Measurements from ENCODE around the gene TRPM3. TPM values are rescaled to one million over a fixed set of nuclear protein-coding genes. Genes with fewer than 3 reads are reported as not detected.

TRPM3 gene
- total RNA-seq, 2 experiments from 2014 or later: not detected

DNA sequence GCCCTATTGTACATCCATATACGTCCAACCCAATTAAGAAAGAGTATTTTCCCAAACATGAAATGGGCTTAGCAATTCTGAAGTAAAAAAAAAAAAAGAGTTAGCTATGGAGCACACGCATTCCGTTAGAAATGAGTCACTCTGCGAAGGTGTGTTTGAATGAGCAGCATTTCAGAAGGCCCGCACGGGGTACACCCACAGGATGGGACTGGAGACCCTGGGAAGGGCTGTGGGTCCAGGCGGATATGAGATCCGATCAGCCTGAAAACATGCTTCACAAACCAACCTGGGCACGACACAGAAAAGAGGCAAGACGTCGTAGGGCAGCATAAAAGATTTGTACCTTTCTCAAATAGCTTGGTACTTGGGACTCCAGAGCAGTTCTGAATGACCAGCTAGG is 533.0 kb downstream of the TRPM3 start:
- TF ChIP-seq, protein P1, sequence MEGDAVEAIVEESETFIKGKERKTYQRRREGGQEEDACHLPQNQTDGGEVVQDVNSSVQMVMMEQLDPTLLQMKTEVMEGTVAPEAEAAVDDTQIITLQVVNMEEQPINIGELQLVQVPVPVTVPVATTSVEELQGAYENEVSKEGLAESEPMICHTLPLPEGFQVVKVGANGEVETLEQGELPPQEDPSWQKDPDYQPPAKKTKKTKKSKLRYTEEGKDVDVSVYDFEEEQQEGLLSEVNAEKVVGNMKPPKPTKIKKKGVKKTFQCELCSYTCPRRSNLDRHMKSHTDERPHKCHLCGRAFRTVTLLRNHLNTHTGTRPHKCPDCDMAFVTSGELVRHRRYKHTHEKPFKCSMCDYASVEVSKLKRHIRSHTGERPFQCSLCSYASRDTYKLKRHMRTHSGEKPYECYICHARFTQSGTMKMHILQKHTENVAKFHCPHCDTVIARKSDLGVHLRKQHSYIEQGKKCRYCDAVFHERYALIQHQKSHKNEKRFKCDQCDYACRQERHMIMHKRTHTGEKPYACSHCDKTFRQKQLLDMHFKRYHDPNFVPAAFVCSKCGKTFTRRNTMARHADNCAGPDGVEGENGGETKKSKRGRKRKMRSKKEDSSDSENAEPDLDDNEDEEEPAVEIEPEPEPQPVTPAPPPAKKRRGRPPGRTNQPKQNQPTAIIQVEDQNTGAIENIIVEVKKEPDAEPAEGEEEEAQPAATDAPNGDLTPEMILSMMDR (IDR thresholded peaks at IDR 0.05): no peak
- no peaks in the 10 kb centered on the region for H3K27me3 Mint-ChIP-seq
- DNase-seq: no peak
- no peaks in the 10 kb centered on the region for H3K4me1 ChIP-seq (ENCODE audit: insufficient read depth, low read length)
- no peak overlapping the region for H3K27ac Mint-ChIP-seq
- no peaks in the 10 kb centered on the region for H3K27me3 ChIP-seq (ENCODE audit: control insufficient read depth in 1 of 2, insufficient read depth in 2 of 2, low read length in 2 of 2)
- CTCF ChIA-PET: no interaction called here
- intact Hi-C loops (cut with DNase I, micrococcal nuclease): no loop called here
- H3K9me3 Mint-ChIP-seq: no peaks in the 10 kb centered on the region
- H3K27ac ChIP-seq (ENCODE audit: low read depth in 1 of 2, low read length in 2 of 2): no peak overlapping the region
- H3K9me3 ChIP-seq (ENCODE audit: control insufficient read depth in 1 of 2, insufficient read depth in 1 of 2, low read length in 2 of 2): no peaks in the 10 kb centered on the region
- no peaks in the 10 kb centered on the region for H3K36me3 Mint-ChIP-seq (ENCODE audit: low read depth)
- no peaks in the 10 kb centered on the region for H3K4me1 Mint-ChIP-seq (ENCODE audit: low read depth)
- no peak overlapping the region for H3K4me3 Mint-ChIP-seq
- POLR2A ChIA-PET: no interaction called here
- H3K36me3 ChIP-seq (ENCODE audit: insufficient read depth, low read length): no peaks in the 10 kb centered on the region
- ATAC-seq (ENCODE audit: poor library complexity): no peak
- H3K4me3 ChIP-seq (ENCODE audit: low read length): no peak overlapping the region

DNA sequence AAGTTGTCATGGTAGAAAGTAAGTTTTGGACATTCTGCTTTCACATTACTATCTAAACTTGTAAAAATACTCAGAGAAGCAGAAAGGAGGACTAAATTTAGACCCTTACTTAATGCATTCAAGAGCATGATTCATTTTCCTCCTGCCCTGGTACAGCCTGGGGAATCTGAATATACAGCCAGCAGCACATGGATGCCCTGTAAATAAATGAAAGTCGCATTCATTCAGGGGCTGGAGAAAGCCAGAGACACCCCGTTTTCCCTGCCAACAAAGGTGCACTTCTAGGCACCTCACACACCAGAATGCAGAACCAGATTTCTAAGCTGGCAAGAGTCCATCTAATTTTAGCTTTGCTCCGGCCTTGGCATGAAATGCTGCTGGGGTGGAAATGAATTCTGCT is 534.2 kb downstream of the TRPM3 start:
- Histone ChIP-seq H3K4me3 (ENCODE audit: low read length) (no peak overlapping the region), H3K27ac (ENCODE audit: low read depth in 1 of 2, low read length in 2 of 2) (no peak overlapping the region), H3K4me1 (ENCODE audit: insufficient read depth, low read length) (no peaks in the 10 kb centered on the region), H3K27me3 (ENCODE audit: control insufficient read depth in 1 of 2, insufficient read depth in 2 of 2, low read length in 2 of 2) (no peaks in the 10 kb centered on the region), H3K36me3 (ENCODE audit: insufficient read depth, low read length) (no peaks in the 10 kb centered on the region), H3K9me3 (ENCODE audit: control insufficient read depth in 1 of 2, insufficient read depth in 1 of 2, low read length in 2 of 2) (no peaks in the 10 kb centered on the region)
- no peaks in the 10 kb centered on the region for H3K36me3 Mint-ChIP-seq (ENCODE audit: low read depth)
- ChIA-PET POLR2A (no interaction called here), CTCF (no interaction called here)
- DNase-seq (no peak), ATAC-seq (ENCODE audit: poor library complexity) (no peak)
- intact Hi-C loops (cut with DNase I, micrococcal nuclease): no loop called here
- no peak overlapping the region for H3K4me3 Mint-ChIP-seq
- H3K27me3 Mint-ChIP-seq: no peaks in the 10 kb centered on the region
- no peak overlapping the region for H3K27ac Mint-ChIP-seq
- TF ChIP-seq, protein P1 (IDR thresholded peaks at IDR 0.05): no peak
- no peaks in the 10 kb centered on the region for H3K4me1 Mint-ChIP-seq (ENCODE audit: low read depth)
- H3K9me3 Mint-ChIP-seq: no peaks in the 10 kb centered on the region

DNA sequence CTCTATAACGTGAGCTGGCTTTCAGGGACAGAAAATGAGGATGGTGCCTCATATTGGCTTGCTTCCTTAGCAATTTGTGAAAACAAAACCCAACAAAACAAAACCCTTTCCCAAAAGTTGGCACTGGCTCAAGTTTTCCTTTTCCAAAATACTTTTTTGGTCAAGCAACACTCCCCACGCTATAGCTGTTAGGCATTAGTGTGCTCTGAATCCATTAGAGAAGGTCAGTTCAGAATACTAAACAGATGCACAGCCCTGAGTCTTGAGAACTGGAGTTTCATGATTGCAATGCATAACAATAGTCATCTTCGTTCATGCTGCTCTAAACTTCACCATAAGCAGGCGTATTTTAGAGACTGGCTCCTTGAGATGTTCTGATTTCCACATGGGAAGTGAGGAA is 534.9 kb downstream of the TRPM3 start:
- Histone ChIP-seq H3K4me1 (ENCODE audit: insufficient read depth, low read length) (no peaks in the 10 kb centered on the region), H3K27ac (ENCODE audit: low read depth in 1 of 2, low read length in 2 of 2) (no peak overlapping the region), H3K36me3 (ENCODE audit: insufficient read depth, low read length) (no peaks in the 10 kb centered on the region), H3K9me3 (ENCODE audit: control insufficient read depth in 1 of 2, insufficient read depth in 1 of 2, low read length in 2 of 2) (no peaks in the 10 kb centered on the region), H3K27me3 (ENCODE audit: control insufficient read depth in 1 of 2, insufficient read depth in 2 of 2, low read length in 2 of 2) (no peaks in the 10 kb centered on the region), H3K4me3 (ENCODE audit: low read length) (no peak overlapping the region)
- Mint-ChIP-seq H3K27ac (no peak overlapping the region), H3K9me3 (no peaks in the 10 kb centered on the region), H3K4me3 (no peak overlapping the region), H3K27me3 (no peaks in the 10 kb centered on the region), H3K4me1 (ENCODE audit: low read depth) (no peaks in the 10 kb centered on the region), H3K36me3 (ENCODE audit: low read depth) (no peaks in the 10 kb centered on the region)
- ATAC-seq (ENCODE audit: poor library complexity) (no peak), DNase-seq (no peak)
- CTCF ChIA-PET: interaction anchor here (1.5 kb wide), 1 partner anchor 29 kb away, joined by 4 read pairs; no protein-coding TSS in a partner anchor
- TF ChIP-seq, protein P1 (IDR thresholded peaks at IDR 0.05): no peak
- intact Hi-C loops (cut with DNase I, micrococcal nuclease): no loop called here
- POLR2A ChIA-PET: no interaction called here

Data from CD4-positive, alpha-beta T cell (primary cell).